Duodenal mucosa (tissue), 2 donors: ENCODE measurements around the gene KCNMA1.
"Not testable (repeated sequence)": the region's sequence is repeated elsewhere in the genome, so short reads cannot be mapped to it uniquely, and the experiment has no call there.

Experiments used
- H3K27ac ChIP-seq: one replicate; pipeline ENCODE4 v1.7.0; 2013; ENCODE audit warnings: low read depth, low read length
- H3K27me3 ChIP-seq, 2 donors: one replicate each; pipeline ENCODE4 v1.7.0; 2013; ENCODE audit warnings: low read length in 2 of 2, control low read depth in 1 of 2; ENCODE audit not compliant: insufficient read depth in 2 of 2, control insufficient read depth in 1 of 2
- H3K36me3 ChIP-seq, 2 donors: one replicate each; pipeline ENCODE4 v1.7.0; 2013; ENCODE audit warnings: low read length in 2 of 2, control low read depth in 1 of 2; ENCODE audit not compliant: insufficient read depth in 2 of 2, control insufficient read depth in 1 of 2
- H3K4me1 ChIP-seq, 2 donors: one replicate each; pipeline ENCODE4 v1.7.0; 2013; ENCODE audit warnings: low read length in 2 of 2, control low read depth in 1 of 2; ENCODE audit not compliant: insufficient read depth in 2 of 2, control insufficient read depth in 1 of 2
- H3K4me3 ChIP-seq, 2 donors: one replicate each; pipeline ENCODE4 v1.7.0; 2013; ENCODE audit warnings: low read length in 2 of 2, low read depth in 1 of 2
- H3K9ac ChIP-seq, 2 donors: one replicate each; pipeline ENCODE4 v1.7.0; 2013; ENCODE audit warnings: low read length in 2 of 2, low read depth in 1 of 2
- H3K9me3 ChIP-seq, 2 donors: one replicate each; pipeline ENCODE4 v1.7.0; 2013; ENCODE audit warnings: low read length in 2 of 2, control low read depth in 1 of 2; ENCODE audit not compliant: control insufficient read depth in 1 of 2

The KCNMA1 gene

DNA sequence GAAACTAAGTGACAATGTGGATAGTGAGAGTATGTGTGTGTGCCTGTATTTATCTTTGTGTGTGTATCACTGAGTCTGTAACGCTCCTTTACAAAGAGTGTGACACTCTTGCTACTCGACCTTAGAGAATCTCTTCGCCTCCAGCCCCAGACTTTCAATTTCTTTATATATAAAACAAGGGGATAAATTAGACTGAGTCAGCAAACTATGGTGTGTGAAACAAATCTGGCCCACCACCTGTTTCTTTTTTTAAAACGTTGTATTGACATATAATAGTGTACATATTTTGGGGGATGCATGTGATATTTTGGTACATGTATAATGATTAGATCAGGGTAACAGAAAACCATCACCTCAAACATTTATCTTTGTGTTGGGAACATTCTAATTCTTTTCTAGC, 240.5 kb downstream of the KCNMA1 start:
- Histone ChIP-seq H3K27me3 (no peaks in the 10 kb centered on the region), H3K27ac (no peak overlapping the region), H3K9ac (no peak overlapping the region), H3K36me3 (no peaks in the 10 kb centered on the region), H3K4me3 (no peak overlapping the region), H3K4me1 (no peaks in the 10 kb centered on the region), H3K9me3 (no peaks in the 10 kb centered on the region)

DNA sequence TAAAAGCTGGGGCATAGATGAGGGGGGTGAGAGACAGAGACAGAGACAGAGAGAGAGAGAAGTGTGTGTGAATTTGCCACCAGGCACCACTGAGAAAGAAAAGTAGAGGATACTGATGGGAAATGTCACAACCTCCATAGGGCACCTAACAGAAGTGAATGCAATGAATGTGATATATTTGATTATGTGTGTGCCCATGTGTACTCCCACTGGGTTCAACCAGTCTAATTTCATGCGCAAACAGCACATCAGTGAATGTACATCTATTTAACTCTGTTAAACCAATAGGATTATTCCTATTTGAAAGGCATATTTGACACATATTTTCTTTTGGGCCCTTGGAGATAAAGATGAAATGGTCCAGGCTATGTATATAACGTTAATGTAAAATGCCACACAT, 241.3 kb downstream of the KCNMA1 start:
- no peak overlapping the region for H3K4me3 ChIP-seq
- H3K36me3 ChIP-seq: no peaks in the 10 kb centered on the region
- H3K9ac ChIP-seq: no peak overlapping the region
- H3K27me3 ChIP-seq: peaks cover 0 to under 1% of the 10 kb centered on the region in 2 donors
- H3K27ac ChIP-seq: no peak overlapping the region
- no peaks in the 10 kb centered on the region for H3K9me3 ChIP-seq
- no peaks in the 10 kb centered on the region for H3K4me1 ChIP-seq

DNA sequence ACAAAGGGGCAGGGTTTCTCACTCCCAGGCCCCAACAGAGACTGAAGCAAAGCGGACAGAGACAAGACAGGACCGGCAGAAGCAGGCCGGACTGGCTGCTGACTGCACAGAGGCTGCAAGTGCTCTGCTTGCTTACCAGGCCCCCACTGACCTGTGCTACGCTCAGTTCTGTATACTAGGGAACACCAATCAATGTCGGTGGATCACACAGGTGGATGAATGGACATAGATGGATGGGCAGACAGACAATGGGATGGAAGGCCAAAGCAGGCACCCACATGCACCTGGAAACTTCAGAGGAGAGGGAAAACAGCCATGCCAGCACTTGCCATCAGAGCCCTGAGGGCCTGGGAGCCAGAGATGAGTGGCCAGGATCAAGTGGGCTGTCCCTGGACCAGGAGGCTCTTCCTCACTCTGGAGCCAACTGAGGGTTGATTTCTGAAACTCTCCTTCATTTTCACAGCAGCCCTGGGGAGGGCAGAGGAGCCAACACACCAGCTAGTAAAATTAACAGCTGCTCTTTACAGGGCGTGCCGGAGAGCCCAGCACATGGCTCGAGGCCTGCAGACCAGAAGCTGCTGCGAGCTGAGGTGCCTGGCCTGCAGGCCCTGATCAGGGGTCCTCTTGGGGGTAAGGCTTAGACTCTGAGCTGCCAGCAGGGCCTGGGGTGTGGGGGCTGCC, 243.6 kb downstream of the KCNMA1 start:
- no peak overlapping the region for H3K27ac ChIP-seq
- no peaks in the 10 kb centered on the region for H3K4me1 ChIP-seq

DNA sequence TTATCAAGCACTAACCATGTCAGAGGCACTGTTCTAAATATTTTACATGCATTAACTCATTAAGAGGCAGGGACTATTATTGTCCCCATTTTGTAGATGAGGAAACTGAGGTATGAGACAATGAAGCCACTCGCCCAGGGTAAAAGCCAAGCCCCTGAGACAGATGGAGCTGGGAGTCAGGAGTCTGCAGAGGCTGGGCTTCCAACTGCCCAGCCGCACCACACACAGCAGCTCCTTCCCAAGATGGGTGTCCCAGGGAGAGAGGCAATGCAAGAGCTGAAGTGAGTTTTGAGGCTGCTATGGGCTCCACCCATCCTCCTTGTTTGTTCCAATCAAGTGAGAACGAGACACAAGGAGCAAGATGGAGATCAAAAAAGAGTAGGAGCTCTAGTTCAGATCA, 244.2 kb downstream of the KCNMA1 start:
- H3K4me1 ChIP-seq: no peaks in the 10 kb centered on the region
- H3K27me3 ChIP-seq: peaks cover 0 to 2% of the 10 kb centered on the region in 2 donors
- no peak overlapping the region for H3K9ac ChIP-seq
- no peaks in the 10 kb centered on the region for H3K9me3 ChIP-seq
- H3K36me3 ChIP-seq: no peaks in the 10 kb centered on the region
- no peak overlapping the region for H3K4me3 ChIP-seq
- H3K27ac ChIP-seq: no peak overlapping the region

More for the DNA sequence above, 243.6 kb downstream of the KCNMA1 start:
- Histone ChIP-seq H3K9ac (no peak overlapping the region), H3K9me3 (no peaks in the 10 kb centered on the region), H3K4me3 (no peak overlapping the region), H3K36me3 (no peaks in the 10 kb centered on the region), H3K27me3 (peaks cover 0 to 2% of the 10 kb centered on the region in 2 donors)

DNA sequence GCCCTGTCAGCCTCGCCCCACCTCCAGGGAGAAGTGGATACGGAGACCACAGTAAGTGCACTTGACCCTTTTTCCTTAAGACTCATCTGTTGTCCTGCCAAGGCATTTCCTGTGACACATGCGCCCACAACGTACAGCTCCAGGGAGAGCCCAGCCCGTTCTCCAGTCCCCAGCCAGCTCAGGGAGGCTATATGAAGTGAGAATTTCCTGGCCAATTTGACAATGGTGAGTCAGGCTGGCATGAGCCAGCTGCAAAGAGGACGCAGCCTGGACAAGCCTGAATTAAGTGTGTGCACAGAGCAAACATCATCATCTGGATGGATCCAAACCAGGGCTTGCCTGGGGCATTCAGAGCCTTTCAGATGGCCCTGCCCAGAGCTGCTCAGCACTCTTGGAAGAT, 244.8 kb downstream of the KCNMA1 start:
- H3K36me3 ChIP-seq: no peaks in the 10 kb centered on the region
- no peak overlapping the region for H3K9ac ChIP-seq
- H3K27me3 ChIP-seq: peaks cover 2 to 4% of the 10 kb centered on the region in 2 donors
- no peak overlapping the region for H3K4me3 ChIP-seq
- no peaks in the 10 kb centered on the region for H3K9me3 ChIP-seq
- H3K4me1 ChIP-seq: no peaks in the 10 kb centered on the region
- H3K27ac ChIP-seq: no peak overlapping the region

DNA sequence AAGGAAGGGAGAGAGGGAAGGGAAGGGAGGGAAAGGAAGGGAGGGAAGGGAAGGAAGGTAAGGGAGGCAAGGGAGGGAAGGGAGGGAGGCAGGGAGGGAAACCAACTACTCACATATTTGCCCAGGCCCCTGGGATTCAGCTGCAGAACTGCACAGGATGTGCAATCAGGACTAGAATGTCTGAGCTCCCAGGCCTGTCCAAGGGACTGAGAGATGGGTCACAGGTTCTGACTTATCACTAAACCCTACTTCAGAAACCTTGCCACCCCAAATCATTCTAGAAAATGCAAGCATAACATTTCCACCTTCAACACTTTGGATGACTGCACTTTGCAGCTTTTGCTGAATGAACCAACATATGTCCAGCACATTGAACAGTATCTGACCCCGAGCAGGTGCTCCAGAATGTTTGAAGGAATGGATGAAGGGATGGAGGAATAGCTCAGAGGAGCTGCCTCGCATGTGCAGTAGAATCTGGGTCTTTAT, 245.3 kb downstream of the KCNMA1 start:
- Histone ChIP-seq H3K9me3 (no peaks in the 10 kb centered on the region), H3K27me3 (peaks cover 2 to 5% of the 10 kb centered on the region in 2 donors), H3K9ac (no peak overlapping the region), H3K4me1 (no peaks in the 10 kb centered on the region), H3K4me3 (no peak overlapping the region), H3K27ac (no peak overlapping the region), H3K36me3 (no peaks in the 10 kb centered on the region)

DNA sequence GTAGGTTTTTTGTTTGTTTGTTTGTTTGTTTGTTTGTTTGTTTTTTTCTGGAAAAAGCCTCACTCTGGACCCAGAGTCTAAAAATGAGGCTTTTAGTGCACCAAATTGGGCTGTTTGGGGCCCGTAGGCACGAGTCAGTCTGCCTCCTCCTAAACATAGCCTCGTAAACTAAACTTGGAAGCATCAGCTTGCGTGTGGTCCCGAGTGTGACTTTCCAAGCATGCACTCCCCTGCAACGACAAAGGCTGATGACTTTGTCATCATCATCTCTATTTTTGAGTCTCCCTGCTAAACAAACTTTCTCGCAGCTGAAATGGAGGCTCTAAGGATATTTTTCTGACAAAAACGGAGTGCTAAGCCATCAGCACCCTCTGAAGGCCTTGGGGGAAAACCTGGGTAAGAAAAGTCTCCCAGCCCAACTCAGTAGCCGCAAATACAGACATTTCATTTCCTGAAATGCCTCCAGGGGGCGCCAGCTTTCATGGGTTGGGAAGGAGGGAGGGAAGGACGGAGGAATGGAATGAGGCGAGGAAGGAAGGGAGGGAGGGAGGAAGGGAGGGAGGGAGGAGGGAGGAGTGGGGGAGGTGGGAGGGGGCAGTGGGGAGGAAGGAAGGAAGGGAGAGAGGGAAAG, 245.9 kb downstream of the KCNMA1 start:
- Histone ChIP-seq H3K4me1 (no peaks in the 10 kb centered on the region), H3K27me3 (peaks cover 2 to 5% of the 10 kb centered on the region in 2 donors), H3K9ac (no peak overlapping the region), H3K9me3 (no peaks in the 10 kb centered on the region), H3K36me3 (no peaks in the 10 kb centered on the region), H3K27ac (no peak overlapping the region), H3K4me3 (no peak overlapping the region)

DNA sequence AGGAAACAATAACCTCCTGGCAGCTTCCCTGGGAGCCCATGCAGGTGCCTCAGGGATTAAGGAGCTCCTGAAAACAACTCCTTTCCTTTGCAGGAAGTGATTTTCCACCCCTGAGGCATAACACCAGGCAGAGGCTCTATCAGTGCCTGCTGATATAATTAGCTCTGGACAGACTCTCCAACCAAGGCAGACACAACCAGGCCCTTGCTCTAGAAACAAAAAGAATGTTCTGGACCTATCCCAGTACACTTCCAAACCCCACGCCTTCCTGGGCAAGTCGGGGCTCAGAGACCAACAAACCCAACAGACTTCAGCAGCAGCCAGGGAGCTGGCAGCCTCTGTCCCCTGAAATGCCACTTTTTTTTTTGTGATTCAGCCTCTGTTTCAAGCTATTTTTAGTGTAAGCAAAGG, 247.1 kb downstream of the KCNMA1 start:
- Histone ChIP-seq H3K27ac (no peak overlapping the region), H3K9ac (no peak overlapping the region), H3K9me3 (no peaks in the 10 kb centered on the region), H3K27me3 (peaks cover 2 to 5% of the 10 kb centered on the region in 2 donors), H3K4me3 (no peak overlapping the region), H3K36me3 (no peaks in the 10 kb centered on the region), H3K4me1 (no peaks in the 10 kb centered on the region)

DNA sequence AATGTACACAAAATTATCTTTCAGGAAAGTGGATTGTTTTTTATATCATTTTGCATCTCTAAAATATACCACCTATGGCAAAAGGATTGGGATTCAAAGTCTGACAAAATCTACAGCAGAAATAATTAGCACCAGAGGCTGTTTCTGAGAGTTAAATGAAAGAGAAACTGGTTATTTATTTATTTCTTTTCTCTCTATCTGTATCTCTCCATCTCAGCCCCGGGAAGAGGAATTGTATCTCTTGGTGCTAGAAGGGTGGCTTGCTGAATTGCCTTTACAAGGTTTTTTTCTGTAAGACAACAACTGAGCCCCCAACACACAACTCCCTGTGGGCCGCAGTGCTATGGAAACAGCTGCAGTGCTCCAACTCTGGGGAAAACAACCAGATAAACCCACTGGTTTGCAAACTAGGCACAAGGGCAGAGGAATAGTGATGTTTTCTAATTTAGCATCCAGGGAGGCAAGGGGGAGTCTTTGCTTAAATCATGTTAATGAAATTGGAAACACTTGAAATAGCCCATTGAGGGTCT, 249.0 kb downstream of the KCNMA1 start:
- H3K9ac ChIP-seq: no peak overlapping the region
- H3K27ac ChIP-seq: no peak overlapping the region
- peaks cover 2 to 5% of the 10 kb centered on the region in 2 donors for H3K27me3 ChIP-seq
- H3K9me3 ChIP-seq: no peaks in the 10 kb centered on the region
- no peak overlapping the region for H3K4me3 ChIP-seq
- no peaks in the 10 kb centered on the region for H3K36me3 ChIP-seq
- no peaks in the 10 kb centered on the region for H3K4me1 ChIP-seq

DNA sequence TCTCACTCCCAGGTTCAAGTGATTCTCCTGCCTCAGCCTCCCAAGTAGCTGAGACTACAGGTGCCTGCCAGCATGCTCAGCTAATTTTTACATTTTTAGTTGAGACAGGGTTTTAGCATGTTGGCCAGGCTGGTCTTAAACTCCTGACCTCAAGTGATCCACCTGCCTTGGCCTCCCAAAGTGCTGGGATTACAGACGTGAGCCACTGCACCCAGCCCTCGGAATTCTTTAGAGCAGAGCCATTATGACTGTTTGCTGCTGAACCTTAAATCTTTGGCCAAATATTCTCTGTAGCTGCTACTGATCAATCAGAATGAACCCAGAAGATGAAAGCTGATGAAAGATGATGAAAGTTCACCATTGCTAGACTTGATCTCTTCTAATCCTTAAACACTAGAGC, 249.9 kb downstream of the KCNMA1 start:
- H3K27me3 ChIP-seq, H3K27ac ChIP-seq, H3K9me3 ChIP-seq, H3K4me3 ChIP-seq, H3K4me1 ChIP-seq, H3K36me3 ChIP-seq, H3K9ac ChIP-seq: not testable (repeated sequence)
